Stimulated activated CD8-positive, alpha-beta memory T cell treated with anti-CD3 and anti-CD28 coated beads, Interleukin-15, amount 100 ng/mL, for 4 hours (primary cell): ENCODE data around the gene TREML4.

Experiments
- DNase-seq, 2 donors: peaks; one replicate each; pipeline ENCODE4 v3.0.0-alpha.2; 2020; ENCODE audit warnings: low read depth in 2 of 2

TREML4 gene

GRCh38 chr6:41284726-41285125, 56.6 kb downstream of the TREML4 start:
- no peak for DNase-seq

GRCh38 chr6:41286544-41287346, 58.6 kb downstream of the TREML4 start, which contains the start of gene TREM1:
Gene TREM1 (minus strand): TSS chr6:41286682. CDS start chr6:41286655, 27 bp downstream.
- no peak for DNase-seq

GRCh38 chr6:41288030-41288753, 60.0 kb downstream of the TREML4 start:
- no peak for DNase-seq
